CD4-positive, alpha-beta T cell (primary cell): ENCODE results near the gene GNG2. TPM values are rescaled to one million over a fixed set of nuclear protein-coding genes. Genes with fewer than 3 reads are reported as not detected.

Source experiments
- ATAC-seq: fragments of 200-7000 bp; cut with Tn5 transposase; one replicate; pipeline ENCODE4 v1.10.0; 2022; ENCODE audit warnings: mild to moderate bottlenecking; ENCODE audit not compliant: poor library complexity
- CTCF ChIA-PET: fragments of 350-600 bp; sonication (Branson Sonifier 250); formaldehyde crosslinking; loops from one replicate; lab custom pipeline; 2021; ENCODE audit warnings: antibody characterized with exemption, inconsistent platforms; lab: Charles Lee
- POLR2A ChIA-PET: fragments of 350-600 bp; sonication (Branson Sonifier 250); formaldehyde crosslinking; loops from one replicate; lab custom pipeline; 2021; ENCODE audit warnings: antibody characterized with exemption, inconsistent platforms; lab: Charles Lee
- DNase-seq, 14 experiments: peaks; one replicate each; pipeline ENCODE4 v3.0.0-alpha.2; 2013 to 2020; ENCODE audit warnings: mixed read lengths in 2 of 14
- H3K27ac ChIP-seq, 2 donors: one replicate each; pipeline versions ENCODE4 v1.5.1 to v1.7.0; 2013; ENCODE audit warnings: low read length in 2 of 2, low read depth in 1 of 2, mild to moderate bottlenecking in 1 of 2
- H3K27me3 ChIP-seq, 2 experiments: 1 replicate in 1 of 2; 2 replicates in 1 of 2; pipeline versions ENCODE4 v1.6.1 to v1.7.0; 2013; ENCODE audit warnings: low read length in 2 of 2, control low read depth in 1 of 2, mild to moderate bottlenecking in 1 of 2, moderate library complexity in 1 of 2; ENCODE audit not compliant: insufficient read depth in 2 of 2, control insufficient read depth in 1 of 2
- H3K36me3 ChIP-seq: one replicate; pipeline ENCODE4 v1.6.1; 2013; ENCODE audit warnings: low read length, control low read depth; ENCODE audit not compliant: insufficient read depth
- H3K4me1 ChIP-seq: one replicate; pipeline ENCODE4 v1.6.1; 2013; ENCODE audit warnings: low read length, control low read depth; ENCODE audit not compliant: insufficient read depth
- H3K4me3 ChIP-seq: one replicate; pipeline ENCODE4 v1.5.1; 2013; ENCODE audit warnings: mild to moderate bottlenecking, low read length, moderate library complexity
- H3K9me3 ChIP-seq, 2 experiments: 1 replicate in 1 of 2; 2 replicates in 1 of 2; pipeline versions ENCODE4 v1.6.1 to v1.7.0; 2013; ENCODE audit warnings: low read length in 2 of 2, mild to moderate bottlenecking in 2 of 2, control low read depth in 1 of 2, moderate library complexity in 1 of 2; ENCODE audit not compliant: control insufficient read depth in 1 of 2, insufficient read depth in 1 of 2
- H3K27ac Mint-ChIP-seq: one replicate; pipeline ENCODE4 v1.8.0; 2020; ENCODE audit warnings: mixed read lengths
- H3K27me3 Mint-ChIP-seq: one replicate; pipeline ENCODE4 v1.8.0; 2021; ENCODE audit warnings: mixed read lengths
- H3K36me3 Mint-ChIP-seq: one replicate; pipeline ENCODE4 v1.8.0; 2021; ENCODE audit warnings: low read depth, mixed read lengths
- H3K4me1 Mint-ChIP-seq: one replicate; pipeline ENCODE4 v1.8.0; 2021; ENCODE audit warnings: low read depth, mixed read lengths
- H3K4me3 Mint-ChIP-seq: one replicate; pipeline ENCODE4 v1.8.0; 2020; ENCODE audit warnings: mild to moderate bottlenecking, mixed read lengths
- H3K9me3 Mint-ChIP-seq: one replicate; pipeline ENCODE4 v1.8.0; 2020; ENCODE audit warnings: mixed read lengths
- intact Hi-C, 2 experiments: fragments of 100-400 bp; cut with DNase I in 1 of 2; cut with micrococcal nuclease in 1 of 2; formaldehyde crosslinking; loops; one replicate each; pipeline versions ENCODE4 v1.15.1 to v1.9.0; 2023 to 2025; cut with DNase I, micrococcal nuclease
- total RNA-seq, 174 experiments: library from RNA in 2 of 174; stranded (reverse) in 2 of 174; gene quantifications; one replicate each; pipeline ENCODE4 v1.2.3 and lab custom pipeline; 2021 to 2026
- TF ChIP-seq, protein P1 (sequence below): fragments of 200-600 bp; IDR thresholded peaks from one replicate; pipeline ENCODE4 v1.8.0; 2022; ENCODE audit warnings: antibody characterized with exemption, mild to moderate bottlenecking

The GNG2 gene
- total RNA-seq, 2 experiments from 2014 or later: 138 to 139 TPM

DNA sequence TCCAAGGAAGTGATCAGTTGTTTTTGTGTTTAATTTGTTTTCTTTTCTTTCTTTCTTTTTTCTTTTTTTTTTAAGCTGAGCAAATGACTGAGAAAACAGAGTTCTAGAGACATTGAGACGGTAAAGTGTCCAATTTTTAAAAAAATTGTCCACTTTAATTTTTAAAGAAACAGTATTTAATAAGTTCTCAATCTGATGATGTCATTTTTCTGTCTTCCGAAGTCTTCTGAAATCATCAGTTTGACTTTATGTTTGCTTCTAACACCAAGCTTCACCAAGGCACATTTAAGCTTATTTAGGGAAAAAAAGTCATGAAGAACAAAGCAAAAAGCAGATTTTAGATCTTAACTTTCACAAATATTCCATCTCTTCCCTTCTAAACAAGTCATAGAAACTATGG is 65.6 kb downstream of the GNG2 start:
- Histone ChIP-seq H3K27ac (no peak overlapping the region), H3K36me3 (peaks cover 20% of the 10 kb centered on the region), H3K4me1 (peaks cover 30% of the 10 kb centered on the region), H3K4me3 (no peak overlapping the region), H3K27me3 (no peaks in the 10 kb centered on the region), H3K9me3 (peaks cover 0 to 3% of the 10 kb centered on the region in 2 experiments)
- Mint-ChIP-seq H3K36me3 (peaks cover 62% of the 10 kb centered on the region), H3K27me3 (no peaks in the 10 kb centered on the region), H3K9me3 (no peaks in the 10 kb centered on the region), H3K4me1 (peaks cover 90% of the 10 kb centered on the region), H3K4me3 (no peak overlapping the region), H3K27ac (peak overlapping the region; percentile 38)
- TF ChIP-seq, protein P1, sequence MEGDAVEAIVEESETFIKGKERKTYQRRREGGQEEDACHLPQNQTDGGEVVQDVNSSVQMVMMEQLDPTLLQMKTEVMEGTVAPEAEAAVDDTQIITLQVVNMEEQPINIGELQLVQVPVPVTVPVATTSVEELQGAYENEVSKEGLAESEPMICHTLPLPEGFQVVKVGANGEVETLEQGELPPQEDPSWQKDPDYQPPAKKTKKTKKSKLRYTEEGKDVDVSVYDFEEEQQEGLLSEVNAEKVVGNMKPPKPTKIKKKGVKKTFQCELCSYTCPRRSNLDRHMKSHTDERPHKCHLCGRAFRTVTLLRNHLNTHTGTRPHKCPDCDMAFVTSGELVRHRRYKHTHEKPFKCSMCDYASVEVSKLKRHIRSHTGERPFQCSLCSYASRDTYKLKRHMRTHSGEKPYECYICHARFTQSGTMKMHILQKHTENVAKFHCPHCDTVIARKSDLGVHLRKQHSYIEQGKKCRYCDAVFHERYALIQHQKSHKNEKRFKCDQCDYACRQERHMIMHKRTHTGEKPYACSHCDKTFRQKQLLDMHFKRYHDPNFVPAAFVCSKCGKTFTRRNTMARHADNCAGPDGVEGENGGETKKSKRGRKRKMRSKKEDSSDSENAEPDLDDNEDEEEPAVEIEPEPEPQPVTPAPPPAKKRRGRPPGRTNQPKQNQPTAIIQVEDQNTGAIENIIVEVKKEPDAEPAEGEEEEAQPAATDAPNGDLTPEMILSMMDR: no peak
- CTCF ChIA-PET: no interaction called here
- intact Hi-C loops: no loop called here
- DNase-seq: no peak
- POLR2A ChIA-PET: no interaction called here
- no peak for ATAC-seq

DNA sequence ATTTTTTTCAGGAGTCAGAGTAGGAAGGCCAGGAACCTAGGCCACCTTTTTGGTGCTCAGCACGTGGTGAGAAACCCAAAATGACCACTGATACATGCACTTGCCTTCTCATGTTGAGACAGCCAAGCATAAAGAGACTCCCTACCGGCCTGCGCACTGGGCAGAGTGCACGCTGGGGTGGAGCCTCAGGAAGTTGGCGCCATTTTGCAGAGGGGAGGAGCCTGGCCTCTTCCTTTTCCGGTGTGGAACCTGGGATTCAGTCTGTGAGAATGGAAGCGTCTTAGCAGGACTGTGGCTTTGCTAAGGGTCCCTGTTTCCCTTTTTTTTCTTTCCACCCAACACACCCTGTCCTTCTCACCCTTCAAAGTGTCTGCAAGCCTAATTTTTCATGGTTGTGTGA is 66.0 kb downstream of the GNG2 start:
- H3K9me3 Mint-ChIP-seq: no peaks in the 10 kb centered on the region
- H3K27me3 Mint-ChIP-seq: no peaks in the 10 kb centered on the region
- DNase-seq (no peak), ATAC-seq (no peak)
- H3K9me3 ChIP-seq: peaks cover 0 to 3% of the 10 kb centered on the region in 2 experiments
- peaks cover 31% of the 10 kb centered on the region for H3K4me1 ChIP-seq
- H3K27ac ChIP-seq: no peak overlapping the region
- H3K36me3 Mint-ChIP-seq: peaks cover 62% of the 10 kb centered on the region
- intact Hi-C loops: no loop called here
- TF ChIP-seq, protein P1: no peak
- no peak overlapping the region for H3K4me3 Mint-ChIP-seq
- H3K27me3 ChIP-seq: no peaks in the 10 kb centered on the region
- peak overlapping the region; percentile 38 for H3K27ac Mint-ChIP-seq
- peaks cover 21% of the 10 kb centered on the region for H3K36me3 ChIP-seq
- no peak overlapping the region for H3K4me3 ChIP-seq
- CTCF ChIA-PET: no interaction called here
- H3K4me1 Mint-ChIP-seq: peaks cover 90% of the 10 kb centered on the region
- POLR2A ChIA-PET: no interaction called here

DNA sequence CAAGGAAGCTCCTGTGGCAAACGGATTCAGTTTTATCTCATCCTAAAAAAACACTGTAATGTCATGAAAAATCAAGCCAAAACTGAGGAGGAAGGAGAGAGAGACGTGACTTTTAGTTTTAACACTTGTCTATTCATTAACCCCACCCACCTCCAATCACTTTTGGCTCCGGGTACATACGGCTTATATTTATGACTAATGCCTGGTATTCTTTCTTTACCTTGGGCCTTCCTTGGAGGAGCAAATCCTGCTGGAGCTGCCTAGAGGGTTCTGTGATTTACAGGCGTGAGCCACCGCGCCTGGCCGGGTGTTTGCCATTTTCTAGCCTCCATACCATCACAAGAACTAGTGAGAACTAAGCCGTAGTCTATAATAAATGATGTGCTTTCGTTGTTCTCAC is 68.2 kb downstream of the GNG2 start:
- Histone ChIP-seq H3K4me1 (peaks cover 26% of the 10 kb centered on the region), H3K9me3 (peaks cover 0 to 3% of the 10 kb centered on the region in 2 experiments), H3K27me3 (no peaks in the 10 kb centered on the region), H3K27ac (no peak overlapping the region), H3K36me3 (peaks cover 21% of the 10 kb centered on the region), H3K4me3 (no peak overlapping the region)
- peaks cover 83% of the 10 kb centered on the region for H3K4me1 Mint-ChIP-seq
- CTCF ChIA-PET: interaction anchor here (0.7 to 1.1 kb wide), 2 partner anchors 39 to 86 kb away, joined by 3 read pairs; no protein-coding TSS in a partner anchor
- no peak overlapping the region for H3K4me3 Mint-ChIP-seq
- ATAC-seq (no peak), DNase-seq (no peak)
- TF ChIP-seq, protein P1: no peak
- H3K36me3 Mint-ChIP-seq: peaks cover 69% of the 10 kb centered on the region
- no peaks in the 10 kb centered on the region for H3K9me3 Mint-ChIP-seq
- no peaks in the 10 kb centered on the region for H3K27me3 Mint-ChIP-seq
- intact Hi-C loops: no loop called here
- POLR2A ChIA-PET: interaction anchor here (2.2 kb wide), 1 partner anchor 68 kb away, joined by 6 read pairs; the partner anchor contains the start of gene GNG2
- peak overlapping the region; percentile 63 for H3K27ac Mint-ChIP-seq
